Central memory CD8-positive, alpha-beta T cell (primary cell): ENCODE results near the gene RMRP.
"Not testable (repeated sequence)": the region's sequence is repeated elsewhere in the genome, so short reads cannot be mapped to it uniquely, and the experiment has no call there.

Experiments used
- ATAC-seq: fragments of 150-1000 bp; cut with Tn5 transposase; replicated peaks from 2 replicates; pipeline ENCODE4 v1.10.0; 2022; ENCODE audit warnings: mild to moderate bottlenecking, moderate FRiP score, moderate number of reproducible peaks; ENCODE audit not compliant: poor library complexity, severe bottlenecking; ENCODE audit errors: extremely low read depth
- DNase-seq, 2 donors: peaks; one replicate each; pipeline ENCODE4 v3.0.0; 2021; ENCODE audit warnings: low spot score in 2 of 2
- H3K27ac Mint-ChIP-seq: one replicate; pipeline ENCODE4 v1.8.0; 2022; ENCODE audit warnings: low read depth, mild to moderate bottlenecking, moderate library complexity, mixed read lengths
- H3K27me3 Mint-ChIP-seq: one replicate; pipeline ENCODE4 v1.8.0; 2022; ENCODE audit warnings: mixed read lengths
- H3K36me3 Mint-ChIP-seq: one replicate; pipeline ENCODE4 v1.8.0; 2022; ENCODE audit warnings: mild to moderate bottlenecking, moderate library complexity, mixed read lengths; ENCODE audit not compliant: insufficient read depth
- H3K4me1 Mint-ChIP-seq: one replicate; pipeline ENCODE4 v1.8.0; 2022; ENCODE audit warnings: mixed read lengths
- H3K4me3 Mint-ChIP-seq: one replicate; pipeline ENCODE4 v1.8.0; 2022; ENCODE audit warnings: mild to moderate bottlenecking, moderate library complexity, mixed read lengths
- H3K9me3 Mint-ChIP-seq: one replicate; pipeline ENCODE4 v1.8.0; 2022; ENCODE audit warnings: mixed read lengths

The RMRP gene

GRCh38 chr9:35641478-35641877 is 16.3 kb downstream of the RMRP start:
- DNase-seq, H3K27ac Mint-ChIP-seq, H3K9me3 Mint-ChIP-seq, ATAC-seq, H3K4me3 Mint-ChIP-seq, H3K27me3 Mint-ChIP-seq, H3K36me3 Mint-ChIP-seq: not testable (repeated sequence)
- H3K4me1 Mint-ChIP-seq: peaks cover 56% of the 10 kb centered on the region

- not testable (repeated sequence) for H3K27ac Mint-ChIP-seq, DNase-seq, ATAC-seq, H3K4me3 Mint-ChIP-seq, H3K27me3 Mint-ChIP-seq, H3K36me3 Mint-ChIP-seq, H3K9me3 Mint-ChIP-seq
- peaks cover 57% of the 10 kb centered on the region for H3K4me1 Mint-ChIP-seq
Observed at GRCh38 chr9:35640431-35640830, 17.4 kb downstream of the RMRP start.

GRCh38 chr9:35639631-35640030 is 18.2 kb downstream of the RMRP start:
- DNase-seq: no peak
- peak overlapping the region; percentile 38 for H3K4me3 Mint-ChIP-seq
- H3K27me3 Mint-ChIP-seq: no peaks in the 10 kb centered on the region
- H3K27ac Mint-ChIP-seq: peak overlapping the region; percentile 76
- H3K36me3 Mint-ChIP-seq: peaks cover under 1% of the 10 kb centered on the region
- no peaks in the 10 kb centered on the region for H3K9me3 Mint-ChIP-seq
- ATAC-seq: no peak
- H3K4me1 Mint-ChIP-seq: peaks cover 63% of the 10 kb centered on the region

GRCh38 chr9:35639225-35639624 is 18.6 kb downstream of the RMRP start:
- DNase-seq, H3K9me3 Mint-ChIP-seq, H3K36me3 Mint-ChIP-seq, H3K27me3 Mint-ChIP-seq: not testable (repeated sequence)
- Mint-ChIP-seq H3K27ac (peak overlapping the region; percentile 76), H3K4me3 (peak overlapping the region; percentile 38), H3K4me1 (peaks cover 61% of the 10 kb centered on the region)
- ATAC-seq: peak; percentile 61

GRCh38 chr9:35638751-35639150 is 19.1 kb downstream of the RMRP start:
- Mint-ChIP-seq H3K4me1 (peaks cover 60% of the 10 kb centered on the region), H3K4me3 (peak overlapping the region; percentile 65), H3K27ac (peak overlapping the region; percentile 76)
- not testable (repeated sequence) for H3K9me3 Mint-ChIP-seq, H3K27me3 Mint-ChIP-seq, H3K36me3 Mint-ChIP-seq
- DNase-seq (peak in 1 of 2 donors; percentile 37), ATAC-seq (peak; percentile 82)

GRCh38 chr9:35637427-35637955 is 20.3 kb downstream of the RMRP start:
- H3K4me1 Mint-ChIP-seq: peaks cover 55% of the 10 kb centered on the region
- peak overlapping the region; percentile 65 for H3K4me3 Mint-ChIP-seq
- ATAC-seq, H3K27me3 Mint-ChIP-seq, DNase-seq, H3K9me3 Mint-ChIP-seq, H3K36me3 Mint-ChIP-seq: not testable (repeated sequence)
- peak overlapping the region; percentile 76 for H3K27ac Mint-ChIP-seq

GRCh38 chr9:35636877-35637246 is 21.0 kb downstream of the RMRP start:
- Mint-ChIP-seq H3K4me3 (peak overlapping the region; percentile 65), H3K27ac (peak overlapping the region; percentile 76), H3K4me1 (peaks cover 55% of the 10 kb centered on the region)
- H3K36me3 Mint-ChIP-seq, H3K9me3 Mint-ChIP-seq, H3K27me3 Mint-ChIP-seq, ATAC-seq, DNase-seq: not testable (repeated sequence)

- H3K27ac Mint-ChIP-seq: peak overlapping the region; percentile 76
- H3K27me3 Mint-ChIP-seq: no peaks in the 10 kb centered on the region
- peaks cover 2% of the 10 kb centered on the region for H3K36me3 Mint-ChIP-seq
- H3K9me3 Mint-ChIP-seq: no peaks in the 10 kb centered on the region
- no peak overlapping the region for H3K4me3 Mint-ChIP-seq
- H3K4me1 Mint-ChIP-seq: peaks cover 55% of the 10 kb centered on the region
- DNase-seq: no peak
- ATAC-seq: no peak
Observed at GRCh38 chr9:35636135-35636876, 21.5 kb downstream of the RMRP start.

- no peak for ATAC-seq
- Mint-ChIP-seq H3K27ac (peak overlapping the region; percentile 76), H3K36me3 (peaks cover 2% of the 10 kb centered on the region), H3K27me3 (no peaks in the 10 kb centered on the region), H3K9me3 (no peaks in the 10 kb centered on the region), H3K4me3 (no peak overlapping the region), H3K4me1 (peaks cover 55% of the 10 kb centered on the region)
- no peak for DNase-seq
Observed at GRCh38 chr9:35635730-35636129, 22.1 kb downstream of the RMRP start.

GRCh38 chr9:35629597-35629996 is 28.2 kb downstream of the RMRP start:
- H3K4me1 Mint-ChIP-seq: peaks cover 2% of the 10 kb centered on the region
- peaks cover 2% of the 10 kb centered on the region for H3K36me3 Mint-ChIP-seq
- ATAC-seq (no peak), DNase-seq (no peak)
- no peaks in the 10 kb centered on the region for H3K9me3 Mint-ChIP-seq
- H3K27ac Mint-ChIP-seq: no peak overlapping the region
- no peak overlapping the region for H3K4me3 Mint-ChIP-seq
- no peaks in the 10 kb centered on the region for H3K27me3 Mint-ChIP-seq

- ATAC-seq (no peak), DNase-seq (no peak)
- Mint-ChIP-seq H3K27me3 (no peaks in the 10 kb centered on the region), H3K4me1 (no peaks in the 10 kb centered on the region), H3K36me3 (peaks cover under 1% of the 10 kb centered on the region), H3K27ac (no peak overlapping the region), H3K9me3 (no peaks in the 10 kb centered on the region), H3K4me3 (no peak overlapping the region)
Observed at GRCh38 chr9:35628389-35628991, 29.3 kb downstream of the RMRP start.

- H3K27ac Mint-ChIP-seq: no peak overlapping the region
- H3K4me1 Mint-ChIP-seq: no peaks in the 10 kb centered on the region
- no peaks in the 10 kb centered on the region for H3K27me3 Mint-ChIP-seq
- no peak for ATAC-seq
- H3K36me3 Mint-ChIP-seq: no peaks in the 10 kb centered on the region
- no peak overlapping the region for H3K4me3 Mint-ChIP-seq
- H3K9me3 Mint-ChIP-seq: no peaks in the 10 kb centered on the region
- no peak for DNase-seq
Observed at GRCh38 chr9:35627575-35627974, 30.2 kb downstream of the RMRP start.

- Mint-ChIP-seq H3K36me3 (peaks cover 5% of the 10 kb centered on the region), H3K4me3 (peak overlapping the region; percentile 86), H3K9me3 (no peaks in the 10 kb centered on the region), H3K27me3 (no peaks in the 10 kb centered on the region), H3K4me1 (peaks cover 42% of the 10 kb centered on the region), H3K27ac (peak overlapping the region; percentile 96)
- ATAC-seq (peak; percentile 19), DNase-seq (no peak)
Observed at GRCh38 chr9:35619800-35620158, 38.0 kb downstream of the RMRP start.
